GM19351 (cell line): Measurements from ENCODE around the gene COG5.

ENCODE experiments used
- ATAC-seq: cut with Tn5 transposase; IDR thresholded peaks from one replicate; pipeline ENCODE4 v1.9.1; 2021; ENCODE audit warnings: mild to moderate bottlenecking, moderate library complexity; ENCODE audit not compliant: unreplicated experiment

The COG5 gene

DNA sequence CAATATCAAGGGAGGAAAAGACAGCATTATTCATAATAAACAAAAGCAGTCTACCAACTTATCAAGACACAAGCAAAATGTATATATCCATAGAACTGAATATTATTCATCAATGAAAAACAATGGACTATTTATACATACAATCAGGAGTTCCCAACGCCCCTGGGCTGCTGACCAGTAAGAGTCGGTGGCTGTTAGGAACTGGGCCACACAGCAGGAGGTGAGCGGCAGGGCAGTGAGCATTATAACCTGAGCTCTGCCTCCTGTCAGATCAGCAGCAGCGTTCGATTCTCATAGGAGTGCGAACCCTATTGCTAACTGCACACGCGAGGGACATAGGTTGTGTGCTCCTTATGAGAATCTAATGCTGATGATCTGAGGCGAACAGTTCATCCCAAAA lies 165.6 kb downstream of the COG5 start:
- ATAC-seq: no peak

DNA sequence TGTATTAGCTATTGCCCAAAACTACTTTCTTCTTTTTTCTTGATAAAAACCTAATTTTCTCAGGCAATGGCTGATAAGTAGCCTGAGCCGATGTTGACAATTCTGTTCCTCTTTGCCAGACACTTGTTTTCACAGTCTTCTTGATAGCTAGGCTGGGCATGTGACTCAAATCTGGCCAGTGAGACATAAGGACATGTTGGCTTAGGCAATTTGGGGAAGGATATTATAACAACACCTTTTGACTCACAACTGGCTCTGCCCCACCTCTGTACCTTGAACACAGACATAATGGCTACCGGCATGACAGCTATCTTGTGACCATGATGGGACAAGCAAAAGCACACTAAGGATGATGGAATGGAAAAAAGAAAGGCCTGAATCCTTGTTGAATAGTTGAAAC lies 166.7 kb downstream of the COG5 start:
- ATAC-seq: no peak

DNA sequence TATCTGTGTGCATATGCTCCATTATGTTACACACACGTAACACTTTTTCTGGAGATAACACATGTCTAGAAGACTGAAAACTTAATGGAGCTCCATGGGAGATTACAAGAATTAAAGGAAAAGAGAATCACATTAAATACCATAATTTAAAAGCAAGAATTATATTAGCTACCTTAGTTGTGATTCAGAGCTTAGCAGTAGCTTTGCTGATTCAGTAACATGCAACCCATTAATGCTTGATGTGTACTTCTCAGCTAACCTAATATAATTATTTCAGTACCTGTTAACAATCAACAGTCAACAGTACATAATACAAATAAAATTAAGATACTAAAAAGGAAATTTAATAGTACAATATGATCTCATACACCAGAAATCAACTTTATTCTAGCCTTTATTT lies 167.6 kb downstream of the COG5 start:
- no peak for ATAC-seq

DNA sequence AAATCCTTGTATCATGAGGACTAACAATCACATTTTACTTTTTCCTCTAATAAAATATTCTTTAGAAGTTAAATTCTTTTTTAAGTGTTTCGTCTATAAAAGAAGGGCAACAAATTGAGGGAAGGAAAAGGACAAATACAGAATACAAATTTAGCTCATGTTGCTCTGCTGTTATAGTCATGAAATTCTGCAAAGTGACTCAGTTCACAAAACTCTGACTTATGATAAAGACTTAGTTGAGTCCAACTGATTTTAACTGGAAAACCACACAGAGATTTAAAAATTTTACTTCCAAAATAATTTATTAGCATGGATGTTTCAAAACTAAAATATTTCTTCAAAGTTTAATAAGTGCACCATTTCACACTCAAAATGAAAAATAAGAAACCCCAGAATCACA lies 168.9 kb downstream of the COG5 start:
- ATAC-seq: no peak

DNA sequence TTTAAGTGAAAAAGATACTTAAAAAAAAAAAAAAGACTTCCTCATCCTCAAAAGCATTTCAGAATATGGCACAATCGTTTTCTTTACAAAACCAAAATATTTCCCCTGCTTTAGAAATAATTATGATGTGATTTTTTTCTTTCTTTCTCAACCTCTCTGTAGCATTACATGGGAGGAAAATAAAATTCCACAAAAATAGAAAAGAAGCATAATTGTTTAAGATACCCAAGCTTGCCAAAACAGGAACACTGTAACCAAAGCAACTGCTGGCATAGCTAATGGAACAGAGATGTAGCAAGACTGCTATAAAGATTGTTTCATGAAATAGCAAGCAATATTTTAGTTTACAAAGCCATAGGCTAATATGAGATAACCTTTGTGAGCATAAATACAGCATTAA lies 169.4 kb downstream of the COG5 start:
- ATAC-seq: no peak

DNA sequence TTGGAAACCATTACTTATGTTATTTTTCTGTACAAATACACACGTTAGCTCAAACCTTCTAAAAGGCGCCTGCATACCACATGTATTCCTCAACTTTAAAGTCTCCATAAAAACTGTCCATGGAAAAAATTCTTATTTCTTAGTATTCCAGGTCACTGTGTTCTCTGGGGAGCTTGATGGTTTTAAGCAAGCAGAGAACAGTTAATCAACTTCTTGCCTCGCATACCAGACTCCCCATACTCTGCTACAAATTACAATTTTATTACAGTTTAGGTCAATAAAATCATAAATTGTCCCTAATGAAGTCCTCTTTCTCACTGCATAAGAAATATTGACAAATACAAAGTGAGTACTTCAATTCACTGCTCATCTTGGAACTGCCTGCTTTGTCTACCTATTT lies 170.9 kb downstream of the COG5 start:
- no peak for ATAC-seq

DNA sequence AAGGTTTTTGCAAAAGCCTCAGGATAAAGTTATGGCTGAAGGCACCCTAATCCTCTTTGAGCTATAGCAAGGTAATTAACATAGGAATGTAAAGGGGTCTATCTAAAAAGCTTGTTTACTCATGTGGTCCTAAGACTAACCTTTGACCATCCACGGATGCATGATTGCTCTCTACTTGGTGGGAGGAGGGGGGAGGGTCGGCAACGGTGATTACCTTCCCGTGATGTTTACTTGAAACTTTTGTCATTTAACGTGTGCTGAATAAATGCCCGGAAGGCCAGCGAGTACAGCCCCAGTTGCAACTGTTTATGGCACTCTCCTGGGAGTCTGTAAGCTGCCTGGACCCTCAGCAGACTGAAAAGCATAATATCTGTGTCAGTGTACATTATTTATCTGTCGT lies 172.8 kb downstream of the COG5 start:
- no peak for ATAC-seq

DNA sequence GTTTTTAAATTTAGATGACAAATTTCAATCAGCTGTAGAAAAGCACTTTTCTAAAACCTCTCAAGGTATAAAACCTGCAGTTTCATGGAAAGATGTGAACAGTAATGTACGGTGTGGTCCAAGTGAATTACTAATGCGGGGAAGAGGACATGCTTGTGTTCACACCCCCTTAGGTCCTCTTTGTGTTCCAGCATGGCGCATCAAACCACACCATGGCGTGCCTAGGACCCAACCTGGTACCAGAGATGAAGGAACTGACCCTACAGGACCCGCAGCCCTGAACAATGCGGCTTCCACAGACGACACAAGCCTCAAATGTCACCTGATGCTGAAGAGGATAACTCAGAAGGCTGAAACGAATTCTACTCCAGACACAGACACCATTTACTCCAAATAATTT lies 175.1 kb downstream of the COG5 start:
- ATAC-seq: no peak

DNA sequence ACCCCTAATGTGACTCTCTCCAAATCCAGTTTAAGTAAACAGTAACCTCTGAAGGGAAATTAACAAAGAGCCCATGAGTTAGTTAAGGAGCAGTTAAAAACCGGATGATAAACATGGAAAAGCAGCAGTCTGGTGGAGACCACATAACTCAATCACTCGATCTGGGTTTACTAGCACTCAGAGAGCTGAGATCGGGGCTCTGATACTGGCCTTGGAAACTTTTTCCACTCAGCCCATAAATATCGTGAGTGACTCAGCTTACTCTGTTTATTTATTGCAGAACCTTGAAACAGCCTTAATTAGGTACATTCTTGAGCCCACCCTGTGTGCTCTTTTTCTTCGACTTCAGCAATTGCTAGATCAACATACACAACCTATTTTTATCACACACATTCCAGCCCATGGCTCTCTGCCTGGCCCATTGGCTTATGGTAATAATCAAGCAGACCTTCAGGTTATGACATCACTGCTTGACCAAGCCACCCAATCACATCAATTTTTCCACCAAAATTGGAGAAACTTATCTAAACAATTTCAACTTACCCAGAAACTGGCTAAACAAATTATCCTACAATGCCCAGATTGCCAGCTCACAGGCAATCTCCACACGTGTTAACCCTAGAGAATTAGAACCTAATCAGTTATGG lies 176.0 kb downstream of the COG5 start:
- no peak for ATAC-seq

DNA sequence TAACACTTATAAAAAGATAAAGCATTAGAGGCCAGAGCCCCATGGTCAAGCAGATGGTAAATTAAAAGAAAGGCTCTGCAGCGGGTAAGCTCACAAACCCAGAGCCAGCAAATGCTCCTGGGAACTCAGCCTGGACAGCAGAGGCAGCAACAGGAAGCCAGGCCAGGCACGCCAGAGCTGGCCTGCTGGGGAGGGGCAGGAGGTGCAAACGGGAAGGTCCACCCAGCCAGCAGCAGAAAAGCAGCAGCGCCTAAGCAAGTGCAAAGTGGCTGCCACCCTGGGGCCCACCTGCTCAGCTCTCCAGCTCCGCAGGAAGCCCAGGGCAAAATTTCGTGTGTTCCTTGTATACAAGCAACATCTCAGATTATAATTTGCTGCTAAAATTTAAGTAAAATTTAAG lies 176.6 kb downstream of the COG5 start:
- no peak for ATAC-seq

DNA sequence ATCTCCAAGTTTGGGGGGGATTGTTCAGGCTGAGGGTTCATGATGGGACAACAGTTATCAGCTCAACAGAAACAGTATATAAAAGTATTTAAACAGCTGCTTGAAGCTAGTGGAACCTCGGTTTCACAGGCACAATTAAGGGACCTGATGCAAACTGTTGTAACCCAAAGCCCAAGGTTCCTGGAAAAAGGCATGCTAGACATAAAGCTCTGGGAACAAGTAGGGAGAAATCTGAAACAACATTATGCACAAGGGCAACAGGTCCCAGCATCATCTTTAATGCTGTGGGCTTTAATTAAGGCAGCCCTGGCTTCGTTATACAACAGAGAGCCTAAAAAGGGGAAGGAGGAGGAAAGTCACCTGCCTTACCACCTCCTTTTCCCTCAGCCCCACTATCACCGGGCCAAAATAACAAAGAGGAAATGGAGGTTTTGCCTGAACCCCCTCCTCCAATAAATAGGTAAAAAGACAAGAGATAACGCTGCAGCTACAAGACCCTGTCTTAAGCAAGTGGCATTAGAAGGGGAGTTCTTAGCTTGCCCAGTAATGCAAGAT lies 177.1 kb downstream of the COG5 start:
- no peak for ATAC-seq

DNA sequence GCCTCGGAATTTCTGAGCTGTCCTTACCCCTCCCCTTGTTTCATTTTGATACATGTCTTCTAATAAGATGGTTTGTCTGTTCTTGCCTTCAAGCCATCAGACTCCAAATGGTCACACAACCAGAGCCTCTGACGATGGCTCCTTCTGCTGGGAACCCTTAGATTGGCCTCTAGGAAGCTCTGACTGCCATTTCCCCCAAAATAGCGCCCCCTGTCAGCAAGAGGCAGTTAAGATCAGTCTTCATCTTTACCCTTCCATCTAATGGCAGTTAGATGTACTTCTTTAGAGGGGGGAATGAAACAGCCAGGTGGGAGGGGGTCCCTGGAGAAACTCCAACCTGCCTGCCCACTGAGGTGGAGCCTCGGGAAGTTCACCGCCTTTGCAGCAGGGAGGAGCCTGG lies 179.7 kb downstream of the COG5 start:
- ATAC-seq: no peak

DNA sequence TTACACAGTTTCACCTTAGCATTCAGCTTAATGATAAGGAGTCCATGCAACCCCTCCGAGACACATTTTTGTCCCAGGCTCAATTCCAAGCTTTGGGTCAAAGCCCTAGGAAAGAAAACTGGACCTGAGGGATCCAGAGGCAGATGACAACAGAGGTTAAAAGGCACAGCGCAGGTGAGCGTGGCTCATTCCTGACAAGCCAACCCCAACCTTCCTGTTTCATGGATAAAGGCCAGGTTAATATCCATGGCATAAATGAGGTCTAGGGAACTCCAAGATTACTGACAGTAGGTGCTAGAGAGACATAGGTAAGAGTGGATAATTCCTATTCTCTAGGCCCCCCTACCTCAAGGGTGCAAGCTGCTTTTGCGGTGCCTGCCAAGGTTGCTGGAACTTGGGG lies 180.5 kb downstream of the COG5 start:
- no peak for ATAC-seq

DNA sequence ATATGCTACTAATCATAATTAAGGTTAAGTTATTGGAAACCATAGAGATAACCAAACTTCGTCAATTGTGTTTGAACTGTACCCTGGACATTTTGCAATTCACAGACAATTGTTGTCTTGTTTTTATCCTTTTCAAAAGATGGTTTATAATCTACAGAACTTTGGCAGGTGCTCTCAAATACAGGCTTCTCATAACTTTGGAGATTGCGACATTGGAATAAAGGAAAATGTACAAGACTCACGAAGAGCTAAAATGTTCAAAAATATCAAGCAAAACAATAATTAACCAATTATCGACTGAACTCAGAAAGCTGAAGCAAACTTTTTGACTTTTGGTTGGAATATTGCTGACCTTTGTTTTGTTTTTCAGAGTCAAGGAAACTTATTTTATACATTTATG lies 182.3 kb downstream of the COG5 start:
- no peak for ATAC-seq

DNA sequence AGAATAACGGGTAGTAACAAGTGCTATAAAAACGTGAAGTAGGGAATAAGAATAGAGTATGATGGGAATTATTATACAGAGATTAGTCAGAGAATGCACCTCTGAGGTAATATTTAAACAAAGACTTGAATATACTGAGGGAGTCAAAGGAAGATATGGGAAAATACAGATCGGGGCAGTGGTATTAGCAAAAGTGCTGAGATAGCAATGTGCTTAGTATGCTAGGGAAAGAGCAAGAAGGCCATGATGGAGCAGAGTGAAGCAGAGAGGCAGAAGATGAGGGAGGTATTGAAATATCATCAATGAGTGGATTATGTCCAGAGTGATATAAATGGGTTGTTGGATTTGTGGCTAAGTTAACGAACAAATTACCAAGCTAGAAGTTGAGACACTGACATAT lies 190.4 kb downstream of the COG5 start:
- ATAC-seq: no peak

DNA sequence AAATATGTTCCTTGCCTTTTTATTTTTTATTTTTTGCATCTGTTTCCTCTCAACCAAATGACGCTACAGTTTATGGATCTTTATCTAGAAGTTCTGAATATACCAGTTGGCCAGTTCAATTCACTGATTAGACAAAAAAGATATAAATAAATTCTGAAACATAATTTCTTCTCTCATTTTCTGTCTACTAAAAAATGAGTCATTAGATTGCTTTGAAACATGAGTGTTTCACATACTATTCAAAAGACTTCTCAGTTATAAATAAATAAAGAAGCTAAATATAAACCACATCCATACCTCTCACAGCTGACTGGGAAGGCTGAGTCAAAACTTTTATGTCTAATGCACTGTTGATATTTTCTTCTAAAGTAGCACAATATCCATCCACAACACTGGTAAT lies 191.4 kb downstream of the COG5 start:
- ATAC-seq: no peak

DNA sequence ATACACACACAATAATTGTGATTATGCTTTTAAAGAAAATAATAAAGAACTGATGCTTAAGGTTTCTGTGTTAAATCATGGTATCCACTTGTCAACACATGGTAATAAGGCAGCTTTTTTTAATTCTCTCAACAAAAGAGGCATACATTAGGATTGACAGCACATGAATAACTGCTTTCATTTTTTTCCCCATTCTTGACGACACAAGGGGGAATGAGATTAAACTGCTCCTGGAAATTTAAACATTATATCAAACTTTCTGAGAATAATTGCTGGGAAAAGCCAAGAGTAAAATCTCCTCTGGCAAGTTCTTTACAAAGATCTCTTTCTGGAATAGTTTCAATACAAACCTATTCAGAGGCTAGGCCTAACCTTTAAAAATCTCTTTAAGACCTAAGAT lies 192.9 kb downstream of the COG5 start:
- ATAC-seq: no peak

DNA sequence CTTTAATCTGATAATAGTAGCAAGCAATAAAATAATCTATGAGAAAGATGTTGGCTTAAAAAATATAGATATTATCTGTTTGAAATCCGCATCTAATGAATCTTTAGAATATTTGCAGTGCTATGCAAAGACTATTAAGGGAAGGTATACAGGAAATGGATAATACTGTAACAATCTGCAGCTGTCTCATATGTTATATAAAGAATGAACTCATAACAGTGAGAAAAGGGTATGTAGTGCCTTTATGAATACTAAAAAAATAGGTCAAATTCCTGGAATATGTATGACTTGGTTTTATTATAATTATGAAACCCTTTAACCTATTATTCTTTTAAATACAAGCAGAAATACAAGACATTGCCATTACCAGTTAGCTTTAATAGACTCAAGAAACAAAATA lies 198.9 kb downstream of the COG5 start:
- no peak for ATAC-seq

DNA sequence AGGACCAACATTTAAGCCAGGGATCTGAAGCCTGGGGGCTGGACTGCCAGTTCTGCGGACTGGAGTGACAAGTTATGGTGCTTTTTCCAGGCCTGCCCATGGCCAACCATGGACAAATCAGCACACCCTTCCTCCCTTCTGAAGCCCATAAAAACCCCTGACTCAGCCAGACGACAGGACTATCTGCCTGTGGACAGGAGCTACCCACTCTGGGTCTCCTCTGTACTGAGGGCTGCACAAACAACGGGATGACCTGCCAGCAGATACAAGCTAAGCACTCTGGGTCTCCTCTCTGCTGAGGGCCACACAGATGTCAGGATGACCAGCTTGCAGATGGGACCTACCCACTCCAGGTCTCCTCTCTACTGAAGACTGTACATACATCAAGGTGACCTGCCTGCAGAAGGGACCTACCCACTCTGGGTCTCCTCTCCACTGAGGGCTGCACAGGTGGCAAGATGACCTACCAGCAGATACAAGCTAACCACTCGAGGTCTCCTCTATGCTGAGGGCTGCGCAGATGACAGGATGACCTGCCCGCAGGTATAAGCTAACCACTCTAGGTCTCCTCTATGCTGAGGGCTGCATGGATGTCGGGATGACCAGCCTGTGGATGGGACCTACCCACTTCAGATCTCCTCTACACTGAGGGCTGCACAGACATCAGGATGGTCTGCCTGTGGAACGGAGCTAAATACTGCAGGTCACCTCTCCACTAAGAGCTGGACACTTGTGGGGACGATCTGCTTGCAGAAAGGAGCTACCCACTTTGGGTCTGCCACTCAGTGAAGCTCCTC lies 204.0 kb downstream of the COG5 start:
- no peak for ATAC-seq

DNA sequence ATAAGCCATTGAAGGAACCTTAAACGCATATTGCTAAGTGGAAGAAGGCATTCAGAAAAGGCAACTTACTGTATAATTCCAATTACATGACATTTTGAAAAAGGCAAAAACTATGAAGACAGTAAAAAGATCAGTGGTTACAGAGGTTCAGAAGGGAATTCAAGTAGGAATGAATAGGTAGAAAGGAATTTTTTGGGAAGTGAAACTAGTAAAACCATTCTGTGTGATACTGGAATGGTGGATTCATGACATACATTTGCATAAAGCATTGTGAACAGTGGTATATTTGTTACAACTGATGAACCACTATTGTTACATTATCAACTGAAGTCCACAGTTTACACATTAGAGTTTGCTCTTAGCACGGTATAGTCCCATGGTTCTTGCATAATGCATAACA lies 208.1 kb downstream of the COG5 start:
- no peak for ATAC-seq

DNA sequence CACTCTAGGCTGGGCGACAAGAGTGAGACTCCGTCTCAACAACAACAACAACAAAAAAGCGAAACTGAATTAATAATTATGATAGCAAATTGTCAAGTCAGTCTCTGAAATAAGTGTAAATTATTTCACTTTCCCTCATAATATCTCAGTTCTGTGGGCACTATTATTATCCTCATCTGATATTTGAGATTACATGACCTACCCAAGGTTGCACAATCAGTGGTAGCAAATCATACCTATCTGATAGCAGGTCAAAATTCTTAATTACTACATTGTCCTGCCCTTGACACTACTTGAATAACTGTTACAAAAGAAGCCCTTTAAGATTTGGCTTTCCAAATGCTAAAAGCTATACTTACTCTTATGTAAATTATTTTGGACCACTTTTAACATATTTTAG lies 209.1 kb downstream of the COG5 start:
- ATAC-seq: no peak

DNA sequence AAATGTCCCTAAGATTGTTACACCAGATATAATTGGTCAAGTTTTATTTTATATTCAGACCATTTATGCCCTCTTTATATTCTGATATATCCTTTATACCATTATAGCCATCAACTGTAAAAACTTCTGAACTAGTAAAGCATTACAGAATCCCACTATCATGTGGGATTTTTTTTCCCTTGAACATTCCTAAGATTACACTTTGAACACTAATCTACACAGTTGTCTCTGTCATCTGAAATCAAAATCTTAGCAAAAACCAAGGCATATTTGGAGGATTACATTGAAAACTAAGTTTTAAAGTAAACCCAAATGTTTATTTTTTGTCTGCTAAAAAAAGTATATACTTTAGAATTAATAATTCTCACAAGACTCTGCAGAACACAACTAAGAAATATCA lies 210.0 kb downstream of the COG5 start:
- ATAC-seq: no peak

DNA sequence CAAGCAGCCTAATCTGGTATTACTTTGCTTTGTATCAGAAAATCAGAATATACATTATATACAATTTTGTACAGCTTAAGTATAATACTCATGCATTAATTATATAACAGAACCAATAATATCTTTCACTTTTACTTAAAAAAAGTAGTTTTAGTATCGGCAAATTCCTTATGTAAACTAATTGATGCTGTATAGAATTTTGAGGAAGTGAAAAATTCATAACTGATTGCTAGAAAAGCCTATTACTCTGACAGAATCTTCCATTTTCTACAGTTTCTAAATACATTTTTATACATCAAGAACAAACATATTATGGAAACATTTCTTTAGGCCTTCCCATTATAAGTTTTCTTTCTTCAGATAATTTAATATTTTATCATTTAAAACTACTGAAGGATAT lies 217.8 kb downstream of the COG5 start:
- no peak for ATAC-seq
